C4-2B (cell line): Measurements from ENCODE around the gene CHST1.

Source experiments
- CTCF ChIP-seq: fragments of 450-650 bp; conservative IDR thresholded peaks from 2 replicates; pipeline ENCODE4 v1.5.1; 2017; ENCODE audit warnings: mild to moderate bottlenecking
- ZFX ChIP-seq: fragments of 450-650 bp; IDR thresholded peaks from 2 replicates; pipeline ENCODE4 v1.6.1; 2017

DNA sequence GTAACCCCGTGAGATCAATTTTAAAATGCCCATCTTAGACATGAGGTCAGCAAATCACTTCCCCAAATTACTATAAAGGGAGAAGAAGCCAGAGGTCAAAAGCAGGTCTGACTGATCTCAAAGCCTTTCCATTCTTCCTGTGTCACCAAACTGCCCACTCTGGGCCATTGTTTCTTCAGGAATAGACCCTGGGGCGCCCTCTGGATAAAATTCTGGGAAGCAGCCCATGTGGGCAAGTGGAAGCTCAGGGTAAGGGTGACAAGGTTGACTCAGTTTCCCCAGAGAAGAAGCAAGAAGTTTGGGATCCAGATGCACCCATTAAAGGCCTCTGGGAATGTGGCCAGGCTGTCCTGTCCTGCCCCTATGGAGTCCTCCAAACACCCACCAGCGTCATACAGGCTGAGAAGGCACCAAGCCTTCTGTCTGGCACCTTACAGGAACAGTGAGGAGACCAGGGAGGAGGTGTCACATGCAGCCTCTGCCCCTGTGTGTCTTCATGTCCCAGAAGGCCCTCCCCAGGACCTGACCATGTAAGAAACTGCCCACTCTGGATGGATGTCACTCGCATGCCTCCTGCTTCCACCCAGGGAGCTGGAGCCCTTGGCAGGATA lies 50.1 kb downstream of the CHST1 start:
- TF ChIP-seq CTCF (no peak), ZFX (no peak)
